UCSD-AML1 (cell line): ENCODE data around the gene ZNF652.
"Not testable (repeated sequence)": the region's sequence is repeated elsewhere in the genome, so short reads cannot be mapped to it uniquely, and the experiment has no call there.

ENCODE experiments used
- DNase-seq: peaks from one replicate; lab custom pipeline; 2025; ENCODE audit not compliant: unreplicated experiment; lab: John Stamatoyannopoulos, UW

Gene ZNF652

DNA sequence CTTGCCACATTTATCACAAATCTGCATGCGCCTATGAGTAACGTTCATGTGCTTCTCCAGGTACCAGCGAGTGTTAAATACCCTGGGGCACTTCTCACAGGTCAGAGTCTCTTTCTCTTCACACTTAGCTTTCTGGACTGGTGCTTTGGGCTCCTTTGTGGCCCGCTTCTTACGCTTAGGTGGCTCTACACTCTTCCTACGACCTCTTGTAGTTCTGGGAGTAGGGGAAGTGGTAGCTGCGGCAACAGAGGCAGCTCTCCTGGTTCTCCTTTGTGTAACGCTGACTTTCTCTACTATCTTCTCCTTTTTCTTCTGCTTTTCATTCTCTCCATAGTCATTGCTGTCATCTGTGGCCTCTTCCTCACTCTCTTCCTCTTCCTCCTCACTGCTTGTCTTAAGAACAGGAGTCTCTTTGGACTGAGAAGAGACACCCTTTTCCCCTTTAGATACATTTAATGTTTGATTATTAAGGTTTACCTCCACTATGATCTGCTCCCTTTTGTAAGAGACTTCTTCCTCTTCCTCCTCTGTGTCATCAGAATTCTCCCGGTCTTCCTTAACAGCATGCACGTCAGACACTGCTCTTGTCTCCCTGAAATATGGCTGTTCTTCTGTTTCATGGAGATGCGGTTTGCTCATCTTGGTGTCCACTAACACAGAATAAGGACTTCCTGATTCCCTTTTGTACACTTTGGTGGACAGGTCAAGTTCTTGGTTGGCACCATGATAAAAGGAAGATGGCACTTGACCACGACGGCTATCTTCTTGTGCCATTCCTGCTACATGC, 45.0 kb downstream of the ZNF652 start:
- peak; percentile 18 for DNase-seq

DNA sequence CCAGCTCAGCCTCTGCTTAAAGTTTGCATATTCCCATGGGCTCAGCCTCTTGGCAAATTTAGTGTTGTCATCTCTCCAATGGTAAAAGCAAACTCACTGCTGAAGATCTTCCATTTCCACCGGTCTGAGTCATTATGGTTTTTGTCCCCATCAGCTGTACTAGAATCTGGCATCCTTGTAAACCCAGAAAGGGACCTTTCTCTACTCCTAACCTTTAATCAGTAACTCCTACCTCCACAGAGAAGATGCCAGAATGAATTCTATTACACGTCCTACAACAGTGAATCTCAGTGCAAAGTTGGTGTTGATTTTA, 45.8 kb downstream of the ZNF652 start:
- no peak for DNase-seq

DNA sequence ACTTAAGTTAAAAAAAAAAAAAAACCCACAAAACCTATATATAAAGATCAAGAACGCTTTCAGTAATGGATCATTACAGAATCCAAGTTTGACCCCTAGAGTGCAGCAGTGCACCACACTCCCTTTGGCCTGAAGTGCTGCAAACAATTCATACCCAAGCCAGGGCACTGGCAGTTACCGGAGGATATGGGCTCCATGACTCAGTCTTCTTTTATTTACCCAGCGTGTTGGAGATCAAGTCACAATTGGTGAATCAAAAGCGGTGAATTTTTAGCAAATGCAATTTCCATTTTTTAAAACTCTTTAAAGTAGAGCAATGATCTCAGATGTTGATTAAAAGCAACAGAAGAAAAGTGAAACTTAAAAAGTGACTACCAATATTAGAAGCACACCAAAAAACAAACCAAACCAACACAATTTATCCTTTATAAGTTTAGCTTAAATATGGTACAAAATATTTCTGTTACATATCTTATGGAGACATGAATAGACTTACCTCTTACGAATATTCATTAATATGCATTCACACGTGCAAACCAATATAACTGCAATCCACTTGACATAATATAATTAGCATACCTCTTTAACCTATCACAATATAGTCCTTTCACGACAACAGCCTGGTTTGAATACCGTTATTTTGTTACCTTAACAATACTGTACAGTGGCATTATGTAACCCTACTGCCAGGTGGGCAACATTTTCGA, 46.3 kb downstream of the ZNF652 start:
- DNase-seq: peak; percentile 68

DNA sequence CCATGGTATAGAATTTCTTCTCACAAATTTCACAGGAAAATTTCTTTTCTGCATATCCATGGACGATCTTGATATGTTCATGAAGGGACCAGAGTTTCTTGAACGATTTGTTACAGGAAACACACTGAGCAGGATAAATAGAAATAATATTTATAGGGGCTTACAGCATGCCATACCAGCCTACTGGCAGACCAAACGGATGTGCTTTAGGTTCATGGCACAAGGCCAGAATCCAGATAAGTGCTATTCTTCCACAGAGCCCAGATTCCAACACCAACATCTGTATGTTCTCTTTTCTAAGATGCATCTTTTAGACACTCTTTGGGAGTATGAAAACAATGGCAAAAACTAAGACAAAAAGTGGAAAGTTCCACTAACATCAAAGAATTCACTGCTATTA, 49.3 kb downstream of the ZNF652 start:
- DNase-seq: no peak

DNA sequence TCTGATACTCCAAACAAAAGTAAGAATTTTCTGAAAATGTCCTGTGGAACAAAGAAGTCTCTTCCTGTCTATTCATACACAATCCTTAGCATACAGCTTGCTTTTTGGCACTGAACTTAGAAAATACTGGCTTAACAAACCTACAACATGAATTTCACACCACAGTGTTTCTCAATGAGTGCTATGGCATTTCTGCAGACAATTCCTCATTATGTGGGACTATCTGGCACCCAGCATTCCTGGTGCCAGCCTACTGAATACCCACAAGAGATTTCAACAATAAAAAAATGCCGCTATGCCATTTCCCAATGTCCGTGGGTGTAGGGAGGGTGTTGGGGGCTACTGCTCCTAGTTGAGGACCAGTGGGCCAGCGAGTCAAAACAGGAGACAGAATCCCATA, 62.1 kb downstream of the ZNF652 start:
- no peak for DNase-seq

DNA sequence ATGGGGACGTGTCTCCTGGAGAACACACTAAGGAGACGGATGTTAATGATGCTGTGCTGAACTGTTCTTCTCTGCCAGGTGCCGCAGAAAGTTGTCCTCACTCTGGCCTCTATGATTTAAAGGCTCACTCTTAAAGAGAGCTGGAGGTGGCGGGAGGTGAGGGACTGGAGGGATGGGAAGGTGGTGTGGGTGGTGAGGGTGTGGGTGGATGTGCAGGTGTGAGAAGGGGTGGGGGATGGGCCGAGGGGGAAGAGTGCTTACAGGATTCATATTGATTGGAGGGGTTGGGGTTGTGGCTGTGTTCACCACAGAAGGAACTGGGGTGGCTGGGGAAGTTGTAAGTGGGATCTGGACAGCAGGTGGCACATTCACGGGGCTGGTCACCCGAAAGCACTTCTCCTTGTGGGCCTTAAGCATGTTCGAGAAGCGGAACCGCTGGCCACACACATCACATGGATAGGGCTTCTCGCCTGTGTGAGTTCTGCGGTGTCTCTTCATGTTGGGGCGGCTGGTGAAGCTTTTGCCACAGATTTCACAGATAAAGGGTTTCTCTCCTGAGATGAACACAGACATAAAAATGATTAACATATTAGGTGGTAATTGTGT, 63.6 kb downstream of the ZNF652 start:
- DNase-seq: no peak

DNA sequence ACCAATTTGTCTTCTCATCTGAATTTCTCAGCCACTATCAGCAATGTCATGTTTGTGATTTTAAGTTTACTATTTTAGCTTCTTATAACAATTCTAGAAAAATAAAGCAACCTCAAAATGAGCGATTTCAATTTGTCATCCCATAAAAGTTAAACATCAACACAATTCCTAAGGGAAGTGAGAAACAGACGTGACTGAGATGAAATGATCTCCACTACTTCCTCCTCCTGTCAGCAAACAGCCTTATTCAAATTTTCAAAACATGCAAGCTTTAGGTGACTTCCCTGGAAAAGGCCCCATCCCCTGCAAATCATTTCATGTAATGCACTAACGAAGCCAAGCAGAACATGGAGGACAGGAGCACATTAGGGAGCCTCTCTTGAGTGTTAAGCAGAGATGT, 64.9 kb downstream of the ZNF652 start:
- no peak for DNase-seq

DNA sequence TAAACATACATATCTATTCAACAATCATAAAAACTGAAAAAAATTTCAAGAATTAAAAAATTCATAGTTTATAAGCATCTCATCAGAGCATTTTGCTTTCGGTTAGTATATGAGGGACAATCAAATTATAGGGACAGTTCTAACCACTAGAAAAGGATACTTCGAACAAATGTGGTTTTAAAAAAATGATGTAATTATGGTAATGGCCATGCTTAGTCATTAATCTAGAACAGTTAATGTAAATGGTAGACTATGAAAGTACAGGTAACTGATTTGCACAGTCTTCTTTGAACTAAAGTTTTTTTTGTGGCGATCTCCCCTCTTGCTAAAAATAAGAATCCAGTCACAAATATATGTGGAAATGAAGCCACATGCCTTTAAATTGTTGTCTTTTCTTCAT, 67.9 kb downstream of the ZNF652 start:
- DNase-seq: no peak

DNA sequence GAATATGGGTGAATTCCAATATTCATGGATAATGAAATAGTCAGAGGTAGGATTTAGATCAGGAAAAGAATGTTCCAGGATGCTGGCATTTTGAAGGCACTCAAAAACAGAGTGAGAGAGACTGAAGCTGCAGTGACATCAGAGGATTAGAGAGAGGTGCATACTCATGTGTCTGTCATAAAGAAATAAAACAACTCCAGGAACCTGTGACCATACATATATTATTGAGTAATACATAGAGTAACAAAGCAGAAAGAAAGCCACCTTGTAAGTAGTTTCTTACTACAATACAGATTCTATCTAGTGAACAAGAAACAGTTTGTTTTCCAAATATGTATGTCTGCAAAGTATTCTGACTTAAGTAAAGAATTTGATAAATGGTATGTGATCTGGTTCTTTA, 69.1 kb downstream of the ZNF652 start:
- no peak for DNase-seq

DNA sequence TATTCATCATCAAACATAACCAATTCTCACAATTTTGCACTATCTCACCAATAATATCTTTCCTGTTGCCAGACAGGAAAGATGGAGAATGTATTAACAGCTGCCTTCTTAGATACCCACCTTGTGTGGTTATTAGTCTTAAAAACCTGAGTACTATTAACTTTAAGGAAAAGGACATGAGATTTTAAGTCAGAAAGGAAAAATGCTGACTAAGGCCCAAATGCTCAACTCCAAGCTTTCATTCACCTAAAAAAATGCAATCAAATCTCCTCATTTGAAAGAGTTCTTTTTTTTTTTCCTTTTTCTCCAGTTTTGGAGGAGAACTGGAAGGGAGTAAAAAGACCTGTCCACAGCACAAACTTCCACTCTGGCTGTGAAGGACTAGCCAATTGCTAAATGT, 70.1 kb downstream of the ZNF652 start:
- DNase-seq: no peak

DNA sequence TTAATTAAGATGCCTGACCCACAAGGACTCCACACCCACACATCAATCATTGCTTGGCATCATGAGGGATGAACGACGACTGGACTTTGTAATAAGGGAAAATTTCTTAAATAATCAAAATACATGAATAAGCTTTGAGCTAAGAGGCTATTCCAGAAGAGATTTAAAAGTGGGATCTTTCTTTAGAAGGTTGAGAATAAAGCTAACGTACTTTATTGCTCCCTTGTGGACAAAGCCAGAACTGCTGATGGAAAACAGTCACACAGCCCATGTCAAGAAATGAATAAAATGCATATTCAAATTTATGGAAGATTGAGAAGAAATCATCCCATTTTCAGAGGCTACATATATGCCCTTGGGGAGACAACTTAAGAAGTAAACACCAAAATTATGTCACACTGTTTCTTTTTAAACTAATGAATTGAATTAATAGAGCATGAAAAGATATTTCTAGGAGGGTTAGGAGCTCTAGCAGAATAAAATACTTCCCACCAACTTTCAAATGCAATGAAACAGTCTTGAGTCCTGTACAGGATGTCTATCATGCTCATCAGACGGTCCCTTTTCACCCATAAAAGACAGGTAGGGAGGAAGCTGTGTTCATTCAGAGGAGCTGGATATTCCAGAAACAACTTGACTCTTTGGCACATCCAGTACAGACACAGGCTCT, 71.2 kb downstream of the ZNF652 start:
- no peak for DNase-seq

DNA sequence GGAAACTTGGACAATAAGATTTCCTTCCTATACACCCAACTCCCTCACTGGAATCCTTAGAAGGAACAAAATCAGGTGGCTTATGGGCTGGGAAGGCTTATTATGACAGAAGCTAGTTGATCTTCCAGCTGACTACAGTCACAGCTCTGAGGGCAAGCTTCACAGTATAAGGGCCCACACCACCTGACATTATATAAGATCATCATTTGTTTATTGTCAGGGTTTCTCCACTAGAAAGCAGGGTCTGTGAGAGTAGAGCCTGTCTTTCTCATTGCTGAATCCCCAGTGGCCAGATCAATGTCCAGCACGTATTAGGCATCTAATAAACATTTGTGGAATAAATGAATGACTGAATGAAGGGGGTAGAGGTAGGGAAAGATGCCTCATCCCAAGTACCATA, 73.7 kb downstream of the ZNF652 start:
- no peak for DNase-seq

DNA sequence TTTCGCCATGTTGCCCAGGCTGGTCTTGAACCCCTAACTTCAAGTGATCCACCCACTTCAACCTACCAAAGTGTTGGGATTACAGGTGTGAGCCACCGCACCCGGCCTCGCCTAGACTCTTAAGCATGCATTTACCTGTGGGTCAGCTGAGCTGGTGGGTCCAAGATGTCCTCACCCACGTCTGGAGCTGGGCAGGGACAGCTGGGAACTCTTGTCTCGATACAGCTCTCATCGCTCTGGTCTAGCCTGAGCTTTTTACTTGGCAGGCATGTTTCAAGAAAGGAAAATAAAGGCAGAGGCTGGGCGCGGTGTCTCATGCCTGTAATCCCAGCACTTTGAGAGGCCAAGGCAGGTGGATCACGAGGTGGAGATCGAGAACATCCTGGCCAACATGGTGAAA, 74.6 kb downstream of the ZNF652 start:
- no peak for DNase-seq

DNA sequence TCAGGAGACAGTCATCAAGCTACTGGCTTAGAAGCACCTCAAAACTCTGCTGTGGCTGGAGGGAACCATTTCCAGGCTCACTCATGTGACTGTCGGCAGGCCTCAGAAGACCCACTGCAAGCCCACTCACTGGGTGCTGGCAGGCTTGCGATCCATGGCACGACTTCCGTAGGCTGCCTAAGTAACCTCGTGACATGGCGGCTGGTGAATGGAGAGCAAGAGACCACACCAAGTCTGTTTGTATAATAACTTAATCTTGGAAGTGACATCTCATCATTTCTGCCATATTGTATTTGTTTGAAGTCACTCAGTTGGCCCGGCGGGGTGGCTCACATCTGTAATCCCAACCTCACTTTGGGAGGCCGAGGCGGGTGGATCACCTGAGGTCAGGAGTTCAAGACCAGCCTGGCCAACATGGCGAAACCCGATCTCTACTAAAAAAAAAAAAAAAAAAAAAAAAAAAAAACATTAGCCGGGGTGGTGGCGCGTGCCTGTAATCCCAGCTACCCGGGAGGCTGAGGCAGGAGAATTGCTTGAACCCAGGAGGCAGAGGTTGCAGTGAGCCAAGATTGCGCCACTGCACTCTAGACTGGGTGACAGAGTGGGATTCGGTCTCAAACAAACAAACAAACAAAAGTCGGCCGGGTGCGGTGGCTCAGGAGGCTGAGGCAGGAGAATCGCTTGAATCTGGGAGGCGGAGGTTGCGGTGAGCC, 75.6 kb downstream of the ZNF652 start:
- DNase-seq: not testable (repeated sequence)

DNA sequence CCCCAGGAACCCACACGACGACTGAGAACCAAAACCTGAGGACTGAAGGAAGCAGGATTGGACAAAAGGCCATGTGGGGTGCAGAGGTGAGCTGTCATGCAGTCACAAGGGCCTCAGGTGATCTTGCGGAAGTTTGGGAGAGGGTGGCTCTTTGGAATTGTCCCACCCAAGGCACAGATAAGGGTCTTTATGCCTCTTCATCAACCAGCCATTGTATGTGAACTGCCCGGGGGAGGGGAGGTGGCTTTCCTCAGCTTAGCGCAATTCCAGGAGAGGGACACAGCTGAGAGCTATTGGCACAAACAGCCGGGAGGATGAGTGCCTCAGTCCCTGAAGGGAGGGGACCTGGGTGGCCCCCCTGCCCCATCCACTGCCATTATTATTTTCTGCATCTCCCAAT, 76.3 kb downstream of the ZNF652 start:
- no peak for DNase-seq

DNA sequence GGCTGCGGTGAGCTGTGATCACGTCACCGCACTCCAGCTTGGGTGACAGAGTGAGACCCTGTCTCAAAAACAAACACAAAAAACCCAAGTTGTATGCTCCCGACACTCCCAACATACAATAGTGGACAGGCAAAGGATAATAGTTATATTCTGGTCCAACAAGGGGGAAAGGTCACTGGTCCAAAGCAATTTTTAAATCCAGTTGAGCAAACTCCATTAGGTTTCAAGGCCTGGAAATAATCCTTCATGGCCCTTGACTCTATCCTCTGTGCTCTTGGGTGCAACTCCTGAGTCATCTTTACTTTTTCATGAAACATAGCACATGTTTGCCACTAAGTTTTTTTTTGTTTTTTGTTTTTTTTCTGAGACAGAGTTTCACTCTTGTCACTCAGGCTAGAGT, 81.1 kb downstream of the ZNF652 start:
- DNase-seq: no peak

DNA sequence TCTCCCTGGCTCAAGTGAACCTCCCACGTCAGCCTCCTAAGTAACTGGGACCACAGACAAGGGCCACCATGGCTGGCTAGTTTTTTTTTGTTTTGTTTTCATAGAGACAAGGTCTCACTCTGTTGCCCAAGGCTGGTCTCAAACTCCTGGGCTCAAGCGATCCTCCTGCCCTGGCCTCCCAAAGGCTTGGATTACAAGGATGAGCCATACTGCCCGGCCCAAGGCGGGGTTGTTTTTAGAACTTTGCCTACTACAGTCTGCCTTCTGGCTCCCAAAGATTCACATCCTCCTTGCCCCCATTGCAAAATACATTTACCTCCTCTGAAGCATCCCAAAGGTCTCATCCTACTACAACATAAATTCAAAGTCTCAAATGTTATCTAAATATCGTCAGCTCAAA, 82.0 kb downstream of the ZNF652 start:
- DNase-seq: no peak

DNA sequence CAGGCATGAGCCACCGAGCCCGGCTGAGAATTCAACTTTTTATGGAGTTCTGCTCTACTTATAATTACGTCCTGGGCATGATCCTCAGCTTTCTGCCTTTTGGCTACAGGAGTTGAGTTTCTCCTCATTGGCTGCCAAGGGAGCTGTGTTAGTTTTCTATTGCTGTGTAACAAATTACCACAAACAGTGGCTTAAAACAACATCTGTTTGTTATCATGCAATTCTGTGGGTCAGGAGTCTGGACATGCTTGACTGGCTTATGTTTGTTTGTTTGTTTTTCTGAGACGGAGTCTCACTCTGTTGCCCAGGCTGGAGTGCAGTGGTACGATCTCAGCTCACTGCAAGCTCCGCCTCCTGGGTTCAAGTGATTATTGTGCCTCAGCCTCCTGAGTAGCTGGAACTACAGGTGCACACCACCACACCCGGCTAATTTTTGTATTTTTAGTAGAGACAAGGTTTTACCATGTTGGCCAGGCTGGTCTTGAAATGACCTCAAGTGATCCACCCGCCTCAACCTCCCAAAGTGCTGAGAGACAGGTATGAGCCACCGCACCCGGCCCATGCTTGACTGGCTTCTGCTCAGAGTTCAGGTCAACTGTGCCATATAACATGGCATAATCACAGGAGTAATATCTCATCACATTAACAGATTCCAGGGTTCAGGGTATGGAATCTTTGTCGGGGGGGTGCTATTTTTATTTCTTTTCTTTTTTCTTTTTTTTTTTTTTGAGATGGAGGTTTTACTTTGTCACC, 82.6 kb downstream of the ZNF652 start:
- not testable (repeated sequence) for DNase-seq

DNA sequence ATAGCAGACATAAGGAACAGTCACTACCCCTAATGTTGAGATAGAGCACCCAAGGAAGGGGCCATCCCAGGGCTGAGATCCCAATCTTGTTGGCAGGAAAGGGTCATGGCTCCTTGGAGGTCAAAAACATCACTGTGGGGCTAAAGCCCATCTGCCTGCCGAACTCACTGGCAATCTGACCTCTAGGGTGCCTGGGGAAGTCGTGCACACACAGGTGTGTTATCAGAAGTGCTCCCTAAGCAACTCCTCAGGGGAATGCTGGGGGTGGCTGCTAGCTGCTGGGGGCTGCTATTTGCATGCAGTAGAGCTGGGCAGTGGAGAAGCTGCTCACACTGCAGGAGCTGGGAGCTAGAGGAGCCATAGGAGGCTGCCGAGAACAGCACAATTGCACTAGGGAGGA, 84.0 kb downstream of the ZNF652 start:
- no peak for DNase-seq

DNA sequence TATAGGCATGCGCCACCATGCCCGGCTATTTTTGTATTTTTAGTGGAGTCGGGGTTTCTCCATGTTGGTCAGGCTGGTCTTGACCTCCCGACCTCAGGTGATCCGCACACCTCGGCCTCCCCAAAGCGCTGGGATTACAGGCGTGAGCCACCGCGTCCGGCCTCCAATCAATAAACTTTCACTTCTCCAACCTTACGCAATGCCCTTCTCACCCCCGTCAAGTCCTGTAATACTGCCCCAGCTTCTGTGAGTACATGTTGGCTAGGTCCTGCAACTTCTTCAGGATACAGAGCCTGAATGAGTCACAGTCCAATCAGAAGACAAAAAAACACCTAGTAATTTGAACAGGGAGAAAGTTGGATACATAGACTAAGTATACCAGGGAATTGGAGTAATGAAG, 84.4 kb downstream of the ZNF652 start:
- no peak for DNase-seq

DNA sequence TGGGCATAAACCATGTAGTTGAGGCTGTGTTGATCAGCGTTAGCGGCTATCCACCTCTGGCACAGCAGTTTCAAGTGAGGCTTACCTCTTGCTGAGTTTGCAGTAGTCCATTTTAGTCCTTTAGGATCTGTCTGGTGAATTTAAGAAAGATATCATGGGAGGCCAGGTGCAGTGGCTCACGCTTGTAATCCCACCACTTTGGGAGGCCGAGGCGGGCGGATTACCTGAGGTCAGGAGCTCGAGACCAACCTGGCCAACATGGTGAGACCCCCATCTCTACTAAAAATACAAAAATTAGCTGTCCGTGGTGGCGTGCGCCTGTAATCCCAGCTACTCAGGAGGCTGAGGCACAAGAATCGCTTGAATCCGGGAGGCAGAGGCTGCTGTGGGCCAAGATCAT, 86.1 kb downstream of the ZNF652 start:
- not testable (repeated sequence) for DNase-seq
